Breast epithelium (tissue), 3 donors: ENCODE measurements around the gene GET4.

Source experiments
- CTCF ChIP-seq, 3 donors: fragments of 450-650 bp; IDR thresholded peaks; one replicate each; pipeline ENCODE4 v1.5.1; 2016 to 2017; ENCODE audit warnings: antibody characterized with exemption in 3 of 3, mild to moderate bottlenecking in 3 of 3, moderate library complexity in 3 of 3
- POLR2A ChIP-seq: fragments of 450-650 bp; IDR thresholded peaks from one replicate; pipeline ENCODE4 v1.6.1; 2016; ENCODE audit warnings: antibody characterized with exemption, mild to moderate bottlenecking, moderate library complexity

- no peak for TF ChIP-seq POLR2A
- TF ChIP-seq CTCF (IDR thresholded peaks at IDR 0.05), result no peak
These were observed 6.1 kb downstream of the GET4 start for GRCh38 chr7:882336-883035.
